Body of pancreas (tissue), 4 donors: ENCODE measurements around the gene MAP2K1. TPM values are rescaled to one million over a fixed set of nuclear protein-coding genes. Genes with fewer than 3 reads are reported as not detected.

ENCODE experiments used
- ATAC-seq: fragments of 150-250 bp; one replicate; pipeline ENCODE4 v1.9.1; 2016
- DNase-seq, 4 donors: peaks; one replicate each; pipeline ENCODE4 v3.0.0-alpha.2; 2019
- H3K27ac ChIP-seq, 4 donors: fragments of 200-600 bp; sonication (generic); 1 replicate in 3 of 4; 2 replicates in 1 of 4; pipeline versions ENCODE4 v1.5.1 to v1.6.1; 2016 to 2019; ENCODE audit warnings: mild to moderate bottlenecking in 1 of 4, mixed read lengths in 1 of 4, moderate library complexity in 1 of 4
- H3K27me3 ChIP-seq, 2 donors: fragments of 200-600 bp; sonication (generic); one replicate each; pipeline ENCODE4 v1.6.0; 2016; ENCODE audit warnings: mild to moderate bottlenecking in 1 of 2
- H3K36me3 ChIP-seq, 2 donors: fragments of 200-600 bp; sonication (generic); replicated peaks in 1 of 2; 2 replicates each; pipeline ENCODE4 v1.5.1; 2016; ENCODE audit warnings: low read depth in 2 of 2; ENCODE audit not compliant: insufficient read depth in 1 of 2
- H3K4me1 ChIP-seq: fragments of 200-600 bp; sonication (generic); one replicate; pipeline ENCODE4 v1.6.0; 2016
- H3K4me3 ChIP-seq, 2 donors: fragments of 200-600 bp; sonication (generic); 1 replicate in 1 of 2; 2 replicates in 1 of 2; pipeline ENCODE4 v1.5.1; 2016 to 2019
- H3K9me3 ChIP-seq, 3 donors: fragments of 200-600 bp; sonication (generic); 1 replicate in 2 of 3; 2 replicates in 1 of 3; pipeline ENCODE4 v1.5.1; 2016
- CTCF ChIP-seq, 7 experiments: fragments of 450-650 bp in 4 of 7; fragments of 200-600 bp in 3 of 7; sonication (generic) in 3 of 7; IDR thresholded peaks; one replicate each; pipeline ENCODE4 v1.5.1; 2016 to 2019; ENCODE audit warnings: antibody characterized with exemption in 7 of 7
- POLR2A ChIP-seq, 3 donors: fragments of 450-650 bp; IDR thresholded peaks; one replicate each; pipeline ENCODE4 v1.6.1; 2016; ENCODE audit warnings: antibody characterized with exemption in 3 of 3, mild to moderate bottlenecking in 2 of 3
- WGBS, 2 donors: methylation state at CpG; one replicate each; pipeline ENCODE4 v1.1.5; 2017; 5-methylcytosine and 5-hydroxymethylcytosine counted together
- intact Hi-C: fragments of 100-400 bp; cut with DNase I; formaldehyde crosslinking; loops from one replicate; pipeline ENCODE4 v1.15.1; 2023
- total RNA-seq, 2 donors: library from RNA; depleted of rRNA; stranded (reverse); fragments of >200 nt; gene quantifications; one replicate each; pipeline ENCODE4 v1.1.0, GENCODE V29; 2016

MAP2K1 gene
- total RNA-seq, 2 donors from 2014 or later, result 25.2 to 29.0 TPM

GRCh38 chr15:66491846-66492245 lies 105.1 kb downstream of the MAP2K1 start:
- H3K4me1 ChIP-seq, result peaks cover 26% of the 10 kb centered on the region
- peaks cover 0 to 8% of the 10 kb centered on the region in 2 donors for H3K36me3 ChIP-seq
- H3K9me3 ChIP-seq, result no peaks in the 10 kb centered on the region
- H3K27ac ChIP-seq, result no peak overlapping the region
- WGBS, 2 donors, result 94% methylated on average over 3 of the region's 3 CpGs
- ATAC-seq (no peak), DNase-seq (no peak)
- intact Hi-C loops, result loop anchor here (10.0 kb wide), 1 partner anchor 107 kb away; the partner anchor contains the start of gene MAP2K1
- H3K27me3 ChIP-seq, result no peaks in the 10 kb centered on the region
- no peak overlapping the region for H3K4me3 ChIP-seq
- TF ChIP-seq CTCF (IDR thresholded peaks at IDR 0.05), result no peak
- no peak for TF ChIP-seq POLR2A (IDR thresholded peaks at IDR 0.05)

- no peak for DNase-seq
- no peaks in the 10 kb centered on the region for H3K9me3 ChIP-seq
- no peak overlapping the region for H3K4me3 ChIP-seq
- peaks cover 33% of the 10 kb centered on the region for H3K4me1 ChIP-seq
- no peak for TF ChIP-seq CTCF (IDR thresholded peaks at IDR 0.05)
- no peak for TF ChIP-seq POLR2A (IDR thresholded peaks at IDR 0.05)
- H3K27ac ChIP-seq, result no peak overlapping the region
- no peaks in the 10 kb centered on the region for H3K27me3 ChIP-seq
- WGBS, 2 donors, result 74 to 89% methylated on average over 2 of the region's 2 CpGs
- intact Hi-C loops, result loop anchor here (10.0 kb wide), 1 partner anchor 109 kb away; the partner anchor contains the start of gene MAP2K1
- peaks cover 0 to 8% of the 10 kb centered on the region in 2 donors for H3K36me3 ChIP-seq
- ATAC-seq, result no peak
Observed at GRCh38 chr15:66494262-66494661, 107.5 kb downstream of the MAP2K1 start.

- ATAC-seq, result peak; percentile 15
- WGBS, 2 donors, result 0 to 7% methylated on average over 4 to 17 of the region's 17 CpGs
- peaks cover 10 to 28% of the 10 kb centered on the region in 2 donors for H3K36me3 ChIP-seq
Observed at GRCh38 chr15:66496951-66497501, 110.3 kb downstream of the MAP2K1 start.

GRCh38 chr15:66497502-66498455 lies 111.1 kb downstream of the MAP2K1 start, which contains the start of gene SNAPC5:
TSS of gene SNAPC5 (minus strand) at chr15:66497762. CDS start at chr15:66497731, 31 bp downstream.
- H3K36me3 ChIP-seq, result peaks cover 10 to 27% of the 10 kb centered on the region in 2 donors
- no peaks in the 10 kb centered on the region for H3K9me3 ChIP-seq
- H3K27me3 ChIP-seq, result no peaks in the 10 kb centered on the region
- peak within 1 kb of the TSS; percentile 50 to 73 for H3K4me3 ChIP-seq
- ATAC-seq (peak; percentile 96), DNase-seq (peak; percentile 97 to 98 (median 98))
- TF ChIP-seq CTCF (IDR thresholded peaks at IDR 0.05) (peak; percentile 97 to 99 (median 98)), POLR2A (IDR thresholded peaks at IDR 0.05) (peak; percentile 65 to 86 (median 86))
- WGBS, 2 donors, result 4 to 8% methylated on average over 21 to 43 of the region's 43 CpGs
- intact Hi-C loops, result loop anchor here (10.0 kb wide), 1 partner anchor 113 kb away; the partner anchor contains the start of gene MAP2K1
- peaks cover 40% of the 10 kb centered on the region for H3K4me1 ChIP-seq
- H3K27ac ChIP-seq, result peak within 1 kb of the TSS; percentile 82 to 89 (median 88)

More at GRCh38 chr15:66496951-66497501, 110.3 kb downstream of the MAP2K1 start:
- H3K9me3 ChIP-seq, result no peaks in the 10 kb centered on the region
- peaks cover 32% of the 10 kb centered on the region for H3K4me1 ChIP-seq
- no peaks in the 10 kb centered on the region for H3K27me3 ChIP-seq
- H3K4me3 ChIP-seq, result peak overlapping the region; percentile 50 to 73
- peak overlapping the region; percentile 82 to 89 (median 88) for H3K27ac ChIP-seq
- TF ChIP-seq CTCF (IDR thresholded peaks at IDR 0.05) (no peak), POLR2A (IDR thresholded peaks at IDR 0.05) (no peak)
- intact Hi-C loops, result loop anchor here (10.0 kb wide), 1 partner anchor 112 kb away; the partner anchor contains the start of gene MAP2K1
- peak in 2 of 4 donors; percentile 13 to 18 for DNase-seq
